Tibial nerve (tissue), 4 donors: ENCODE data around the gene PMM2. TPM values are rescaled to one million over a fixed set of nuclear protein-coding genes. Genes with fewer than 3 reads are reported as not detected.

Source experiments
- DNase-seq, 2 donors: peaks; one replicate each; pipeline ENCODE4 v3.0.0-alpha.2; 2019; ENCODE audit warnings: low spot score in 2 of 2
- H3K27ac ChIP-seq, 4 donors: fragments of 200-600 bp; sonication (generic) in 3 of 4; one replicate each; pipeline ENCODE4 v1.5.1; 2017 to 2019; ENCODE audit warnings: mild to moderate bottlenecking in 1 of 4
- H3K27me3 ChIP-seq, 2 donors: fragments of 200-600 bp; sonication (generic) in 1 of 2; one replicate each; pipeline versions ENCODE4 v1.5.1 to v1.6.0; 2017 to 2019
- H3K36me3 ChIP-seq, 3 donors: fragments of 200-600 bp; sonication (generic); one replicate each; pipeline ENCODE4 v1.5.1; 2018 to 2019
- H3K4me1 ChIP-seq, 4 donors: fragments of 200-600 bp; sonication (generic) in 3 of 4; one replicate each; pipeline ENCODE4 v1.5.1; 2017 to 2019
- H3K4me3 ChIP-seq, 4 donors: fragments of 200-600 bp; sonication (generic) in 3 of 4; one replicate each; pipeline ENCODE4 v1.5.1; 2017 to 2019; ENCODE audit warnings: mild to moderate bottlenecking in 1 of 4, moderate library complexity in 1 of 4
- H3K9me3 ChIP-seq, 4 donors: fragments of 200-600 bp; sonication (generic) in 3 of 4; one replicate each; pipeline ENCODE4 v1.5.1; 2017 to 2019
- EP300 ChIP-seq, 2 donors: sonication (generic); formaldehyde crosslinking; IDR thresholded peaks; one replicate each; pipeline ENCODE4 v1.6.1; 2017; ENCODE audit warnings: antibody characterized with exemption in 2 of 2, mild to moderate bottlenecking in 1 of 2
- POLR2A ChIP-seq, 2 donors: fragments of 450-650 bp; IDR thresholded peaks; one replicate each; pipeline ENCODE4 v1.6.1; 2017; ENCODE audit warnings: antibody characterized with exemption in 2 of 2, mild to moderate bottlenecking in 2 of 2, moderate library complexity in 2 of 2
- WGBS, 2 donors: methylation state at CpG; one replicate each; pipeline ENCODE4 v1.1.5; 2018; 5-methylcytosine and 5-hydroxymethylcytosine counted together
- total RNA-seq, 4 donors: library from RNA; depleted of rRNA; stranded (reverse); fragments of >200 nt; gene quantifications; one replicate each; pipeline ENCODE4 v1.1.0, GENCODE V29; 2016
- TF ChIP-seq, protein P1 (sequence below), 5 experiments: fragments of 200-600 bp in 3 of 5; fragments of 450-650 bp in 2 of 5; sonication (generic) in 3 of 5; IDR thresholded peaks; one replicate each; pipeline ENCODE4 v1.5.1; 2016 to 2019; ENCODE audit warnings: antibody characterized with exemption in 5 of 5, mild to moderate bottlenecking in 3 of 5, moderate library complexity in 2 of 5

Gene PMM2
- total RNA-seq, 4 donors from 2014 or later: 37.6 to 73.8 (median 52.7) TPM

DNA sequence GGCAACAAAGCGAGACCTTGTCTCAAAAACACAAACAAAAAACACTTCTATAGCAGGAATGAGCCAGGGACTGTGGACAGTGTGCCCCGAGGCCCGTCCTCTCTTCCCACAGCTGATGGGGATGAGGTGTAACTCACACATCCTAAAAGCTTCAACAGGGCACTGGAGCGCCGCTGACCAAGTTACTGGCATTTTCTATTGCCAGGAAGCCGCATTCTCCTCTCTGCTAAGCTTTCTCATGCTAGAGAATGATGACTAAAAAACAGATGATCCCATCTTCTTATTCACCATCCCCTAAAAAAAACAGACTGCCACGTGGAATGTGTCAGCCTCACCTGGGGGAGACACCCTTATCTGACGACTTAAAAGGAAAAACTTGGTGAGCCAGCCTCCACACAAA lies 54.9 kb downstream of the PMM2 start:
- 77 to 78% methylated on average over 8 of the region's 8 CpGs for WGBS, 2 donors
- no peaks in the 10 kb centered on the region for H3K9me3 ChIP-seq
- peaks cover 0 to 94% (median 10%) of the 10 kb centered on the region in 3 donors for H3K36me3 ChIP-seq

DNA sequence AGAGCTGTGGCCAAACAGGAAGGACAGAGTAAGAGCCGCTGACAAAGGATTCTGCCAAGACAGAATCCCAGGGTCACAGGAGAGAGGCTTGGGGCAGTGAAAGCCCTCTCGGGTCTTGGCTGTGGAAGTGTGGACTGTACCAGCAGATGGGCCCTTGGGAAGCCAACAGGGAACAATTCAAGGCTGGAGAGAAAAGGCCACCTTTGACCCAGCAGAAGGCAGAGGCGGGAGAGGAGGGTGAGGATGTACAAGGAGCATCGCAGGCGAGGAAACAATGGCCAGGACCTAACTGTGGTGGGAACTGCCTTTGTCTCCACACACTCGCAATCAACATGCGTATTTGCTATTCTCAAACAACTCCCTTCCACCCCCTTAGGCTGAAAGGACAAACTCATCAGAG lies 55.5 kb downstream of the PMM2 start:
- Histone ChIP-seq H3K27me3 (no peaks in the 10 kb centered on the region), H3K4me3 (no peak overlapping the region), H3K27ac (peak overlapping the region in 1 of 4 donors; percentile 14), H3K36me3 (peaks cover 0 to 93% (median 10%) of the 10 kb centered on the region in 3 donors), H3K9me3 (no peaks in the 10 kb centered on the region), H3K4me1 (peaks cover 0 to 64% (median 12%) of the 10 kb centered on the region in 4 donors)
- DNase-seq: no peak
- TF ChIP-seq POLR2A (IDR thresholded peaks at IDR 0.05) (no peak), EP300 (IDR thresholded peaks at IDR 0.05) (no peak)
- TF ChIP-seq, protein P1, sequence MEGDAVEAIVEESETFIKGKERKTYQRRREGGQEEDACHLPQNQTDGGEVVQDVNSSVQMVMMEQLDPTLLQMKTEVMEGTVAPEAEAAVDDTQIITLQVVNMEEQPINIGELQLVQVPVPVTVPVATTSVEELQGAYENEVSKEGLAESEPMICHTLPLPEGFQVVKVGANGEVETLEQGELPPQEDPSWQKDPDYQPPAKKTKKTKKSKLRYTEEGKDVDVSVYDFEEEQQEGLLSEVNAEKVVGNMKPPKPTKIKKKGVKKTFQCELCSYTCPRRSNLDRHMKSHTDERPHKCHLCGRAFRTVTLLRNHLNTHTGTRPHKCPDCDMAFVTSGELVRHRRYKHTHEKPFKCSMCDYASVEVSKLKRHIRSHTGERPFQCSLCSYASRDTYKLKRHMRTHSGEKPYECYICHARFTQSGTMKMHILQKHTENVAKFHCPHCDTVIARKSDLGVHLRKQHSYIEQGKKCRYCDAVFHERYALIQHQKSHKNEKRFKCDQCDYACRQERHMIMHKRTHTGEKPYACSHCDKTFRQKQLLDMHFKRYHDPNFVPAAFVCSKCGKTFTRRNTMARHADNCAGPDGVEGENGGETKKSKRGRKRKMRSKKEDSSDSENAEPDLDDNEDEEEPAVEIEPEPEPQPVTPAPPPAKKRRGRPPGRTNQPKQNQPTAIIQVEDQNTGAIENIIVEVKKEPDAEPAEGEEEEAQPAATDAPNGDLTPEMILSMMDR (IDR thresholded peaks at IDR 0.05): no peak
- WGBS, 2 donors: 55 to 77% methylated on average over 7 of the region's 7 CpGs

More for the DNA sequence above, 54.9 kb downstream of the PMM2 start:
- TF ChIP-seq POLR2A (IDR thresholded peaks at IDR 0.05) (no peak), EP300 (IDR thresholded peaks at IDR 0.05) (no peak)
- TF ChIP-seq, protein P1 (IDR thresholded peaks at IDR 0.05): no peak
- DNase-seq: no peak
- no peaks in the 10 kb centered on the region for H3K27me3 ChIP-seq
- H3K27ac ChIP-seq: peak overlapping the region in 1 of 4 donors; percentile 14
- peaks cover 0 to 67% (median 13%) of the 10 kb centered on the region in 4 donors for H3K4me1 ChIP-seq
- H3K4me3 ChIP-seq: no peak overlapping the region

DNA sequence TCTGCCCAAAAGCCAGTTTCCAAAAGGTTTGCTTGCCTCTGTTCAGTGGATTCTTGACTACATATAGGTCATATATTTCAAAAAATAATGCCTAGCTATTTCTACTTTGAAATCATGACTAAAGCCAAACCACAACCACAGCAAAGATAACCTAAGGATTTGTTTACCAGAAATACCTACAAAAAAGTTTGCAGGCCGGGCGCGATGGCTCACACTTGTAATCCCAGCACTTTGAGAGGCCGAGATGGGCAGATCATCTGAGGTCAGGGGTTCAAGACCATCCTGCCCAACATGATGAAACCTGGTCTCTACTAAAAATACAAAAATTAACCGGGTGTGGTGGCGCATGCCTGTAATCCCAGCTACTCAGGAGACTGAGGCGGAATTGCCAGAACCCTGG lies 56.0 kb downstream of the PMM2 start:
- no peaks in the 10 kb centered on the region for H3K9me3 ChIP-seq
- H3K27me3 ChIP-seq: no peaks in the 10 kb centered on the region
- peaks cover 0 to 65% (median 12%) of the 10 kb centered on the region in 4 donors for H3K4me1 ChIP-seq
- DNase-seq: no peak
- peaks cover 0 to 93% (median 10%) of the 10 kb centered on the region in 3 donors for H3K36me3 ChIP-seq
- H3K27ac ChIP-seq: peak overlapping the region in 1 of 4 donors; percentile 52
- WGBS, 2 donors: 91 to 95% methylated on average over 7 of the region's 7 CpGs
- TF ChIP-seq, protein P1 (IDR thresholded peaks at IDR 0.05): no peak
- no peak for TF ChIP-seq EP300 (IDR thresholded peaks at IDR 0.05)
- no peak for TF ChIP-seq POLR2A (IDR thresholded peaks at IDR 0.05)
- H3K4me3 ChIP-seq: no peak overlapping the region

DNA sequence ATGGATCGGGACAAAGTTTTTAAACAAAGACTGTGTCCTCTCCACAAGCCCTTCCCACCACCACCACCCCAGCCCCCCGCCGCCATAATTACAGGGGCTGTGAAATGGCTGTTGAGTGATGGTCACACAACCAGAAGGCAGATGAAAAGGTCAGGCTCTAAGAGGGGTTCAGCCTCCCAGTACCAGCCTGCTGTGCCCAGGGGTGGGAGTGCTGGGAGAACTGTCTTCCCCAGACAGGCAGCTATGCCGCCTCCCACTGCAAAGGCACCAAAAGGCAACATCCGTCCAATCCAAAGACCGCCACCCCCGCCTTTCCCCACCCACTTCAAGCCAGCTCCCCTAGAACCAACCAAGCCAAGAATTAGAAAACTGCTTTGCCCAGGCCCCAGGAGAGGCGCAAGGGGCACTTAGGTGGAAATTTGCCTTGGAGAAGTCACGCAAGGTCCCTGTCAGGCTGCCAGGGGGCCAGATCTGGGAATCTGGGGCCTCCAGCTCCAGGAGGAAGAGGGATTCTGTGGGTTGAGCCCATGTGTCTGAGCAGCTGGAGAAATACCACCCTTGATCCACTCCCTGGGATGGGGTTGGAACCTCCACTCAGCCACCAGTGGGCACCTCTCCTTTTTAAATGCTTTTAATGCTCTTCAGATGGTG lies 56.8 kb downstream of the PMM2 start:
- TF ChIP-seq, protein P1 (IDR thresholded peaks at IDR 0.05): no peak
- no peak for TF ChIP-seq EP300 (IDR thresholded peaks at IDR 0.05)
- TF ChIP-seq POLR2A (IDR thresholded peaks at IDR 0.05): no peak
- Histone ChIP-seq H3K36me3 (peaks cover 0 to 93% (median 10%) of the 10 kb centered on the region in 3 donors), H3K4me1 (peaks cover 0 to 65% (median 15%) of the 10 kb centered on the region in 4 donors), H3K4me3 (no peak overlapping the region), H3K27ac (peak overlapping the region in 2 of 4 donors; percentile 52 to 63), H3K27me3 (no peaks in the 10 kb centered on the region), H3K9me3 (no peaks in the 10 kb centered on the region)
- DNase-seq: no peak
- WGBS, 2 donors: 84 to 87% methylated on average over 9 of the region's 9 CpGs

DNA sequence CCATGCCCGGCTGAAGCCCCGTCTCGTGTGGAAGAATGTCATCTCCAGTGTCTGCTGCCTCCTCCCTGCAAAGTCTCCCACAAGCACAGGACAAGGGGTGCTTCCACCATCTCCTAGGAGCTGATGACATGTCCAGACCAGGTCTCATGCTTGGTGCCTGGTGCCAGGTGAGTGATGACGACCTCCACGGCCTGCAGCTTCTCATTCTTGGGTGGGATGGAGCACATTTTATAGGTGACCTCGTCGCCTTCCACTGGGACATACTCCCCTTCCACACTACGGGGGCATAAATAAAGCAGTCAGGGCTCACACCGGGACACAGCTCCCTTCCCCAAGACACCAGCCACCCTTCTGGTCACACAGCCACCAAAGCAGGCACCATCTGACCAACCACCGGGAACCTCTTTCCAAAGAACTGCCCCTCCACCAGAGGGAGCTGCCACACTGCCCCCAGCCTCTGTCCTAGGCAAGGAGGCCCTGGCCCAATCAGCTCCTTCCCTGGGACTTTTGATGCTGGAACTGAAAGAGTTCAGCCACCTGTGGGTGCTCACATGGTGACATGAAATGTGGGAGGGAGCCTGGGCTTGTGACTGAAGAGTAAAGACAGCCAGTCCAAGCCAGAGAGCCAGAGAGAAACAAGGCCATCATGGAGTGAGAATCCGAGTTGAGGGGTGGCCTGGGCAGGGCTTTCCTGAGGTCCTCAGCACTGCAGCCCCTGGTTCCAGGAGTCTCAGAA lies 57.6 kb downstream of the PMM2 start:
- TF ChIP-seq POLR2A (IDR thresholded peaks at IDR 0.05): no peak
- TF ChIP-seq, protein P1 (IDR thresholded peaks at IDR 0.05): no peak
- TF ChIP-seq EP300 (IDR thresholded peaks at IDR 0.05): no peak
- Histone ChIP-seq H3K4me3 (no peak overlapping the region), H3K4me1 (peaks cover 0 to 65% (median 18%) of the 10 kb centered on the region in 4 donors), H3K27me3 (no peaks in the 10 kb centered on the region), H3K36me3 (peaks cover 0 to 85% (median 10%) of the 10 kb centered on the region in 3 donors), H3K9me3 (no peaks in the 10 kb centered on the region), H3K27ac (peak overlapping the region in 2 of 4 donors; percentile 36 to 63)
- DNase-seq: no peak
- 90 to 96% methylated on average over 7 to 11 of the region's 11 CpGs for WGBS, 2 donors
